ENCODE results near the gene ALDH7A1.

DNA sequence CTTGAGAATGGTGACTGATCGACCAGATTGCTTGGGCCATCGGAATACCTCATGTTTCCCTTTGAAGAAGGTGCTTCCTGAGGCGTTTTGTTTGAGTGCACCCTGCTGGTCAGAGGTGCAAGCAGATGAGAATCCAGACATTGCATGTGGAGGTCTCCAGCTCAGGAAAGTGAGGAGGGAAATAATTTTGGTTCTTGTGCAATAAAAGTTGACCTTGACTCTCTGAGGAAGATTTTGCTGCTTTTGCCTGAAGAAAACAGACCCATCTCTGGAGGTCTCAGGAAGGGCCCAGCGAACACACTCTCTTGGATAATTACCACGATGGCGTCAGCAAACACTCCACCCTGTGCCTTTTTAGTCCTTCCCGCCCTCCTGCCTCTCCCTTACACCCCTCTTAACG, 102.1 kb downstream of the ALDH7A1 start:
- TF ChIP-seq, protein P1, sequence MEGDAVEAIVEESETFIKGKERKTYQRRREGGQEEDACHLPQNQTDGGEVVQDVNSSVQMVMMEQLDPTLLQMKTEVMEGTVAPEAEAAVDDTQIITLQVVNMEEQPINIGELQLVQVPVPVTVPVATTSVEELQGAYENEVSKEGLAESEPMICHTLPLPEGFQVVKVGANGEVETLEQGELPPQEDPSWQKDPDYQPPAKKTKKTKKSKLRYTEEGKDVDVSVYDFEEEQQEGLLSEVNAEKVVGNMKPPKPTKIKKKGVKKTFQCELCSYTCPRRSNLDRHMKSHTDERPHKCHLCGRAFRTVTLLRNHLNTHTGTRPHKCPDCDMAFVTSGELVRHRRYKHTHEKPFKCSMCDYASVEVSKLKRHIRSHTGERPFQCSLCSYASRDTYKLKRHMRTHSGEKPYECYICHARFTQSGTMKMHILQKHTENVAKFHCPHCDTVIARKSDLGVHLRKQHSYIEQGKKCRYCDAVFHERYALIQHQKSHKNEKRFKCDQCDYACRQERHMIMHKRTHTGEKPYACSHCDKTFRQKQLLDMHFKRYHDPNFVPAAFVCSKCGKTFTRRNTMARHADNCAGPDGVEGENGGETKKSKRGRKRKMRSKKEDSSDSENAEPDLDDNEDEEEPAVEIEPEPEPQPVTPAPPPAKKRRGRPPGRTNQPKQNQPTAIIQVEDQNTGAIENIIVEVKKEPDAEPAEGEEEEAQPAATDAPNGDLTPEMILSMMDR (IDR thresholded peaks at IDR 0.05 in 4 of 5, conservative IDR thresholded peaks at IDR 0.05 in 1 of 5) = peak in 3 of 5 experiments; percentile 7 to 37 (median 7)
- no peak for TF ChIP-seq POLR2A (IDR thresholded peaks at IDR 0.05)
